GM12801 (cell line): Measurements from ENCODE around the gene DAZL.

Source experiments
- TF ChIP-seq, protein P1 (sequence below): IDR thresholded peaks from one replicate; pipeline ENCODE4 v1.5.1; 2011; ENCODE audit warnings: control low read depth; ENCODE audit not compliant: insufficient read length; ENCODE audit errors: extremely low read depth

DAZL gene

GRCh38 chr3:16605966-16606365, 743 bp upstream of the DAZL start:
- TF ChIP-seq, protein P1, sequence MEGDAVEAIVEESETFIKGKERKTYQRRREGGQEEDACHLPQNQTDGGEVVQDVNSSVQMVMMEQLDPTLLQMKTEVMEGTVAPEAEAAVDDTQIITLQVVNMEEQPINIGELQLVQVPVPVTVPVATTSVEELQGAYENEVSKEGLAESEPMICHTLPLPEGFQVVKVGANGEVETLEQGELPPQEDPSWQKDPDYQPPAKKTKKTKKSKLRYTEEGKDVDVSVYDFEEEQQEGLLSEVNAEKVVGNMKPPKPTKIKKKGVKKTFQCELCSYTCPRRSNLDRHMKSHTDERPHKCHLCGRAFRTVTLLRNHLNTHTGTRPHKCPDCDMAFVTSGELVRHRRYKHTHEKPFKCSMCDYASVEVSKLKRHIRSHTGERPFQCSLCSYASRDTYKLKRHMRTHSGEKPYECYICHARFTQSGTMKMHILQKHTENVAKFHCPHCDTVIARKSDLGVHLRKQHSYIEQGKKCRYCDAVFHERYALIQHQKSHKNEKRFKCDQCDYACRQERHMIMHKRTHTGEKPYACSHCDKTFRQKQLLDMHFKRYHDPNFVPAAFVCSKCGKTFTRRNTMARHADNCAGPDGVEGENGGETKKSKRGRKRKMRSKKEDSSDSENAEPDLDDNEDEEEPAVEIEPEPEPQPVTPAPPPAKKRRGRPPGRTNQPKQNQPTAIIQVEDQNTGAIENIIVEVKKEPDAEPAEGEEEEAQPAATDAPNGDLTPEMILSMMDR, result no peak

DNA sequence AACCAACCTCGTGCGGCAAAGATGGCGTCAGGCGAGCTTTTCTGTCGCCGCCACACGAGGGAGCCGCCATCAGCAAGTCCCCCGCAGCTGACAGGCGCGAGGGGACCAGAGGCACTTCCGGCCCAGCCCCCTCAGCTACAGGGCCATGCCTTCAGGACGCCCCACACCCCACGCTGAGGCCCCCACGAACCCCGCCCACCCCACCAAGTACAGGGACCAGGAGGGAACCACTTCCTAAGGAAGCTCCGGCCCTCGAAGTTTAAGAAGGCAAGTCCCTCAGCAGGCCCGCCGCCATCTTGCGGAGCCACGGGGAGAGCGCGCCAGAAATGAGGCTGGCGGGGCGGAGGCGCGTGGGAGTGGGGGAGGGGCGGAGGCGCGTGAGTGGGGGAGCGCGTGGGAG, 790 bp downstream of the DAZL start:
- TF ChIP-seq, protein P1, result no peak

DNA sequence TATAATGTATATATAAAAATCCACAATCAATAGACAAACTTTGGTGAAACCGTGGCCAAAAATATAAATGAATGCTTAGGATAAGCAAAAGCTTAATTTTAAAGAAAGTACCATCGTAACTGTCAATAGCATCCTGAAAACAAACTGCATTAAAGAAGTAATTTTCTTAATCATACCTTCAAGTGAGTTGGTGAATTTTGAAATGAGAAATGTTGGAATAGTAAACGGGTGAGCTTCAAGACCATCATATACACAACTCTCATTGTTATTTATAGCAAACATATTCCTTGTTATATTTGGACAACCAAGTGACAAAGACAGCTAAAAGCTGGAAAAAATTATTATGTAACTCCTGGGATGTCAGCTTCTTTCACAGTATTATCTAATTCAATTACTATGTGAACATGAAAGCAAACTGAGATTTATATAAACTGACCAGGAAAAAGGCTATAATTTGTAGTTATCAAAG, 3.7 kb downstream of the DAZL start:
- TF ChIP-seq, protein P1, result no peak

DNA sequence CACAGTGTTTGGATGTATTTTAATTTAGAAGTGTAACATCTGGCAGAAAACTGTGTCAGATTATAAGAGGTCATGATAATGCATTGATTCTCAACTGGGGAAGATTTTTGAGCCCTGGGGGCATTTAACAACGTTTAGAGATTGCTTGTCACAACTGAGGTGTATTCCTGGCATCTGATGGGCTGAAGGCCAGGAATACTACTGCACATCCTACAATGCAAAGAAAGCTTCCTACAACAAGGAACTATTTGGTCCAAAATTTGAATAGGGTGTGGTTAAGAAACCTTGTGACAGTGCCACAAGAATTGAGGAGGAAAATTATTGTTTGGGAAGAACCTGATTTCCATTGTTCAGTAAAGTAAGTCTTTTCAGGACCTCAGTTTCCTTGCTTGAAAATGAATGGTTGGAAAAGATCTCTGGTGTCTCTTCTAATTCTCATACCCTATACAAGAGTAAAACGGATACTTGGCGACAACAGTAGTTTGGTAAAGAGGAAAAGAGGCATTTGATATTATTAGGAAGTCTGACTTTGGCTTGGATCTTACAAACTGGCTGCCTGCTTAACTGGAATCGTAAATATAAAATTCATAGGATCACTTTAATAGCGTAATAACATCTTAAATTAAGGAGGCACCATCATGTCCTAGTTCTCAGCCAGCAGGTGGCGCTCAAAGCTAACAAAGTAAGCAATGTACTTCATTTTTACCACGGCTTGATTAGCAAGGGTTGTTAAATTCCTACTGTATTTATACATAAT, 4.3 kb downstream of the DAZL start:
- TF ChIP-seq, protein P1, result no peak

GRCh38 chr3:16599694-16600093, 5.5 kb downstream of the DAZL start:
- TF ChIP-seq, protein P1, result no peak

DNA sequence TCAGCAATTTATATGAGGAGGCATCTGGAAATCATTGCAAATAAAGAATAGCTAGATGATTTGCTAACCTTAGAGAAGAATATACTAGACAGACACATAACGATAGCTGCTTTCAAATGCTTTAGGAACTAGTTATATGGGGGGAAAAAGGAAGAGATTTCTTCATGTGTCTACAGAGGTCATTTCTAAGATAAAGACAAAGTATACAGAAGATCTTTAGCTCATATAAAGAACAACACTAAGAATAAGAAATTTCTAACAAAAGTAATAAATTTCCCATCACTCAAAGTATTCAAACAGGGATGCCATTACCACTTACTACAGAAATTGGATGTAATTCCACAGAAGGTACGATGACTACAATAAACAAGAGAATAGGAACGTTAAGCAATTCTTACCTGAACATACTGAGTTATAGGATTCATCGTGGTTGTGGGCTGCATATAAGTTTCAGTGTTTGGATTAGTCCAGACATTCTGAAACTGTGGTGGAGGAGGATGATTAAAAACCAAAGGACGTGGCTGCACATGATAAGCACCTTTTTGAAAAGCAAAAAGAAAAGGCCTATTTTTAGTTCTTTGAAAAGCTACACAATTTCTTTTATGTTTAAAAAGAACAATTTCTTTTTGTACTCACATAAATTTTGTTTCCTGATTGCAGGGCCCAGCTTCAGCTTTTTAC, 8.7 kb downstream of the DAZL start:
- TF ChIP-seq, protein P1, result no peak

DNA sequence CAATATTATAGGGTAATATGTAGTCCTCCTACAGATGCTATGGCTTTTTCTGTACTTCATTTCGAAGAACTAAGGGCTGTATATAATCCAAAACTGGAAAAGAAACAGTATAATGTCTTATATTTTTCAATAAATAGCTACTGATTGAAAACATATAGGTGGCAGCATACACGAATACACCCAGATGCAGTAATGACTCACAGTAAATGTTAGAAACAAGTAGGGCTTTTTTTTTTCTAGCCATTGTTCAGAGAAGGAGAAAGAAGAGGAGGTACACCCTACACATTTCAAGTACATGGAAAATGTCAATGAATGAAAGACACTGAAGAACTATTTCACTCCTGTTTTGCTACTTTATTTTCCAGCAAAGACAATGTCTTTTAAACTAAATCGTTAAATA, 9.4 kb downstream of the DAZL start:
- TF ChIP-seq, protein P1, result no peak
